Measurements from ENCODE around the gene ZNF226.
"Not testable (repeated sequence)": the region's sequence is repeated elsewhere in the genome, so short reads cannot be mapped to it uniquely, and the experiment has no call there.

Gene ZNF226
- 18.3 to 49.4 reads per million in 2 experiments for total RNA-seq

DNA sequence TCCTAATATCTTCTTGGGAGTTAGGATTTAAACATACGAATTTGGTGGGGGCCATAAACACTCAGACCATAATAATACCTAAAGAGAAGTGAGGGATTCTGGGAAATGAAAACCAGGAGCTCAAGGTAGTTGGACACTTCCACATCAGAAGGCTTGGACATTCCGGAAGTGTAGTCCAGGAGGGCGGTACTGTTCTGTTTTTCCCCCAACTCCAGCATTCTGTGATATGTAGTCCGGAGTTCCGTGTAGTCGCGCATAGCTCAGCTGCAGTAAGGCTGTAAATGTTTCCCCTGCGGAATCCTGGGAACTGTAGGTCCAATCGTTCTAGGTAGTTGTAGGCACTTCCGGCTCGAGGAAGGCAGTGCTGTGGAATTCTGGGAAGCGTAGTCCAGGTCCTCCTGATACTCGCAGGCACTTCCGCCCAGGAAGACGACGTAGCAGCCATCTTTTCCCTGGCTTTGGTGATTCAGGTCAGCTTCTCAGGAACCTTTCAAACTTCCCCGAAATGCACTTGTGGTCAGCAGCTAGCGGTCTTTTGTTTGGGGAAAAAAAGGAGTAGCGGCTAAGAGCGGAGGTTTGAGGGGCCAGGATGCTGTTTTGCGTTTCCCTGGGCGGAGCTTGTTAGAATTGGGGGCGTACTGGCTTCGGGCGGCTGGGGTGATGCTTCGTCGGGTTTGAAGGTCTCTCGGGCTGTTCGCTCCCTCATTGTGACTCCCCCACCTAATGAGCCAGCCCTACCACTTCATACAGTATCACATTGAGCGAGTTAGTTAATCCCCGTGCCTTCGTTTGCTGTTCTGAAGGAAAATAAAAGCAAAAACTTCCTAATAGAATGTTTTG lies at the start of gene ZNF226:
ZNF226 (plus strand) TSS at position 428 of the 840 bp plus-strand sequence. CDS start 4,981 bp downstream, outside the sequence.
- DNase-seq (ENCODE audit: low read depth): peak; percentile 63

DNA sequence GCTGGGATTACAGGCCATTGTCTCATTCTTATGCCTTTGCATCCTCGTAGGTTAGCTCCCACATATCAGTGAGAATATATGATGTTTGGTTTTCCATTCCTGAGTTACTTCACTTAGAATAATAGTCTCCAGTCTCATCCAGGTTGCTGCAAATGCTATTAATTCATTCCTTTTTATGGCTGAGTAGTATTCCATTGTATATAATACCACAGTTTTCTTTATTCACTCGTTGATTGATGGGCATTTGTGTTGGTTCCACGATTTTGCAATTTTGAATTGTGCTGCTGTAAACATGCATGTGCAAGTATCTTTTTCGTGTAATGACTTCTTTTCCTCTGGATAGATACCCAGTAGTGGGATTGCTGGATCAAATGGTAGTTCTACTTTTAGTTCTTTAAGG lies 43.7 kb upstream of the ZNF226 start:
- DNase-seq (ENCODE audit: low read depth): not testable (repeated sequence)

DNA sequence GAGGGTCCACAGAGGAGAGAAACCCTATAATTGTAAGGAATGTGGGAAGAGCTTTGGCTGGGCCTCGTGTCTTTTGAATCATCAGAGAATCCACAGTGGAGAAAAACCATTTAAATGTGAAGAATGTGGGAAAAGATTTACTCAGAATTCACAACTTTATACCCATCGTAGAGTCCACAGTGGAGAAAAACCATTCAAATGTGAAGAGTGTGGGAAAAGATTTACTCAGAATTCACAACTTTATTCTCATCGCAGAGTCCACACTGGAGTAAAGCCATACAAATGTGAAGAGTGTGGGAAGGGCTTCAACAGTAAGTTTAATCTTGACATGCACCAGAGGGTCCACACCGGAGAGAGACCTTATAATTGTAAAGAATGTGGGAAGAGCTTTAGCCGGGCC lies 32.9 kb upstream of the ZNF226 start:
- no peak for DNase-seq (ENCODE audit: low read depth)

- DNase-seq (ENCODE audit: low read depth): peak; percentile 47
These were observed 23.5 kb upstream of the ZNF226 start, which contains the start of gene ZNF234 for GRCh38 chr19:44141191-44142058. Gene ZNF234 (plus strand): TSS chr19:44141554. CDS start chr19:44144633, 3,079 bp downstream.

GRCh38 chr19:44142059-44142433 lies 22.9 kb upstream of the ZNF226 start:
- no peak for DNase-seq (ENCODE audit: low read depth)

- no peak for DNase-seq (ENCODE audit: low read depth)
These were observed 15.1 kb upstream of the ZNF226 start for GRCh38 chr19:44149776-44150175.

DNA sequence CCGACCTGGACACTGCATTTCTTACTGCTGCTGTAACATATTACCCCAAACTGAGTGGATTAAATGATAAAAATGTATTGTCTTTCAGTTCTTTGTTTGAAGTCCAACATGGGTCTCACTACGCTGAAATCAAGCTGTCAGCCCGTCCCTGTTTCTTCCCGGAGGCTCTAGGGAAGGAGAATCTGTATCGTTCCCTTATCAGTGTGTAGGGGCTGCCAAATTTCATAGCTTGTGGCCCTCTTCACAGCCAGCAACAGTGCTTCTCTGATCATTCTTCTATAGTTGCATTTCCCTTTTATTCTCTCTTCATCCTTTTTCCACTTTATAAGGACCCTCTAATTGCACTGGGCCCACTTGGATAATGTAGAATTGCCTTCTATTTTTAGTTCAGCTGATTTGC lies 13.4 kb upstream of the ZNF226 start:
- DNase-seq (ENCODE audit: low read depth): no peak

- DNase-seq (ENCODE audit: low read depth): no peak
These were observed 8.4 kb upstream of the ZNF226 start for GRCh38 chr19:44156475-44156874.

DNA sequence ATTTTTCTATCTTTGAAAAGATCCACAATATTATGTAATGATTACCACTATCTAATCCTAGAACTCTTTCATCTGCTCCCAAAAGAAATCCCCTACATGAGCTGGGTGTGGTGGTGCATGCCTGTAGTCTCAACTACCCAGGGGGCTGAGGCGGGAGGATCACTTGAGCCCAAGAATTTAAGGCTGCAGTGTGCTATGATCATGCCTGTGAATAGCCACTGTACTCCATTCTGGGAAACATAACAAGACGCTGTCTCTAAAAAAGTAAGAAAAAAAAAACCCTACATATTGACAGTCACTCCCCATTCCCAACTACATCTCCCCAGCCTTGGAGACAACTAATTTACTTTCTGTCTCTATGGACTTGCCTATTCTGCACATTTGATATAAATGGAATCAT lies 1.1 kb upstream of the ZNF226 start:
- DNase-seq (ENCODE audit: low read depth): no peak

DNA sequence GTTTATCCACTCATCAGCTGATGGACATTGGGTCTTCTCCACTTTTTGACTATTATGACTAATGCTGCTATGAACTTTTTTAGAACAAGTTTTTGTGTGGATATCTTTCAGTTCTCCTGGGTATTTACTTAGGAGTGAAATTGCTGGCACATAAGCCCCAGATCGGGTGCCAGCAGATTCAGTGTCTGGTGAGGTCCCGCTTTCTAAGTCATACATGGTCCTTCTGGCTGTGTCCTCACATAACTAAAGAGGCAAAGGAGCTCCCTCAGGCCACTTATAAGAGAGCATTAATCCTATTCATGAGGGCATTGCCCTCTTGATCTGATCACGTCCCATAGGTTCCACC lies 600 bp upstream of the ZNF226 start:
- no peak for DNase-seq (ENCODE audit: low read depth)

GRCh38 chr19:44170660-44171059 lies 5.8 kb downstream of the ZNF226 start:
- DNase-seq (ENCODE audit: low read depth): not testable (repeated sequence)

DNA sequence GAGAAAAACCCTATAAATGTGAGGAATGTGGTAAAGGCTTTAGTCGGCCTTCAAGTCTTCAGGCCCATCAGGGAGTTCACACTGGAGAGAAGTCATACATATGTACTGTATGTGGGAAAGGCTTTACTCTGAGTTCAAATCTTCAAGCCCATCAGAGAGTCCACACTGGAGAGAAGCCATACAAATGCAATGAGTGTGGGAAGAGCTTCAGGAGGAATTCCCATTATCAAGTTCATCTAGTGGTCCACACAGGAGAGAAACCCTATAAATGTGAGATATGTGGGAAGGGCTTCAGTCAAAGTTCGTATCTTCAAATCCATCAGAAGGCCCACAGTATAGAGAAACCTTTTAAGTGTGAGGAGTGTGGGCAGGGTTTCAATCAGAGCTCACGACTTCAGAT lies 11.7 kb downstream of the ZNF226 start:
- DNase-seq (ENCODE audit: low read depth): no peak

DNA sequence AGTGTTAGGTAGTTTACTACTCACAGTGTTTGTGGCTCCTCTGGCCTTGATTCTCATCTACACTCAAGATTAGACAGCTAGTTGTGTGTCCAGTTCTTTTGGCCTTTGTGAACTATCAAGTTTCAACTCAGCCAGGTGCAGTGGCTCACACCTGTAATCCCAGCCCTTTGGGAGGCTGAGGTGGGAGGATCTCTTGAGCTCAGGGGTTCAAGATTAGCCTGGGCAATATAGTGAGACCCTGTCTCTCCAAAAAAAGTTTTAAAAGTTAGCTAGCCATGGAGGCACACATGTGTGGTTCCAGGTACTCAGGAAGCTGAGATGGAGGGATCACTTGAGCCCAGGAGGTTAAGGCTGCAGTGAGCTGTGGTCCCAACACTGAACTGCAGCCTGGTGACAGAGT lies 16.1 kb downstream of the ZNF226 start:
- no peak for DNase-seq (ENCODE audit: low read depth)

DNA sequence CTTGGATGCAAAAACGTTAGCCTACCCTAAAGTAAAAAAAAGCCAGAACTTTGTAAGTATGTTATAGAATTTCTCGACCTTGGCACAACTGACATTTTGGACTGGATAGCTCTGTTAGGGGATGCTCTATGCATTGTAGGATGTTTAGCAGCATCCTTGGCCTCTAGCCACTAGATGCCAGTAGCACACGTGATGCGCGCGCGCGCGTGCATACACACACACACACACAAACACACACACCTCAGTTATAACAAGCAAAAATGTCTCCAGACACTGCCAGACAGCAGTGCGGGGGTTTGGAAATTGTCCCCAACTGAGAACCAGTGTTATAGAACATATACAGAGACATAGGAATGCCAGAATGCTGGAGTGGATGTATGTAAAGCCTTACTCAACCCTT lies 17.2 kb downstream of the ZNF226 start:
- DNase-seq (ENCODE audit: low read depth): no peak

GRCh38 chr19:44190020-44190419 lies 25.1 kb downstream of the ZNF226 start:
- no peak for DNase-seq (ENCODE audit: low read depth)

GRCh38 chr19:44192127-44192526 lies 27.2 kb downstream of the ZNF226 start:
- no peak for DNase-seq (ENCODE audit: low read depth)

- DNase-seq (ENCODE audit: low read depth): no peak
These were observed 31.9 kb downstream of the ZNF226 start for GRCh38 chr19:44196772-44197171.

DNA sequence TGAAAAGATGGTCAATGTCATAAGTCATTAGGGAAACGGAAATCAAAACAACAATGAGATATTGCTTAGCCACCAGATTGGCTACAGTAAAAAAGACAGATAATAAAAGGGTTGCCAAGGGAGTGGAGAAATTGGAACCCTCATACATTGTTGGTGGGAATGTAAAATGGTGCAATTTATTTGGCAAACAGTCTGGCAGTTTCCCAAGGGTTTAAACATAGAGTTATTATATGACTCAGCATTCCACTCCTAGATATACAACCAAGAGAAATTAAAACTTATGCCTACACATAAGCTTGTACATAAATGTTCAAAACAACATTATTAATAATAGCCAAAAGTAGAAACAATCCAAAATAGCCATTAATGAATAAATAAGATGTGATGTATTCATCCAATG lies 37.6 kb downstream of the ZNF226 start:
- DNase-seq (ENCODE audit: low read depth): no peak

- no peak for DNase-seq (ENCODE audit: low read depth)
These were observed 38.1 kb downstream of the ZNF226 start for GRCh38 chr19:44202974-44203373.

- DNase-seq (ENCODE audit: low read depth): not testable (repeated sequence)
These were observed 39.0 kb downstream of the ZNF226 start for GRCh38 chr19:44203877-44204276.

GRCh38 chr19:44204772-44205171 lies 39.9 kb downstream of the ZNF226 start:
- DNase-seq (ENCODE audit: low read depth): no peak

GRCh38 chr19:44207126-44207803 lies 42.4 kb downstream of the ZNF226 start:
- peak; percentile 64 for DNase-seq (ENCODE audit: low read depth)
